Measurements from ENCODE around the gene MAP2K5. TPM values are rescaled to one million over a fixed set of nuclear protein-coding genes. Genes with fewer than 3 reads are reported as not detected.

The MAP2K5 gene
- total and polyA plus RNA-seq, 9 of the 15 experiments (the other 6 are each of a cell fraction or from before 2014, with no cell fraction given), result 0.41 to 16.5 (median 7.5) TPM

DNA sequence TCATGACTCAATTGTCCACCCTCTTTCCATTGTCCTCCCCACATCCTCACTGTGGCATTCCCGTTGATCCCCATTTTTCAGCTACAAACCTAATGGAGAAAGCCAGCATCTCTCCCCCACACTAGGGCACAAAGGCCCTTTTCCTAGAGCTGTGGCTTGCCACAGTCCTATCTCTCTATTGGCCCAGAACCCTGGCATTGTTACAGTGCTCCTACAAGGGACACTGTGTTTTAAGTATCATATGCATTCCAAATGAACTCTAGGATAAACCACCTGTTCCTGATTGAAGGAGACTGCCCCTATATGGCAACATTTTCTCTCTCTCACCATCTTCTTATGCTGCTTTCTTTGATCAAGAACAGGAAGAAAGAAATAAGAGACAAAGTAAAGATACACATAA is 213.4 kb downstream of the MAP2K5 start (continued):
- TF ChIP-seq, protein P1, sequence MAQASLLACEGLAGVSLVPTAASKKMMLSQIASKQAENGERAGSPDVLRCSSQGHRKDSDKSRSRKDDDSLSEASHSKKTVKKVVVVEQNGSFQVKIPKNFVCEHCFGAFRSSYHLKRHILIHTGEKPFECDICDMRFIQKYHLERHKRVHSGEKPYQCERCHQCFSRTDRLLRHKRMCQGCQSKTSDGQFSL (CRISPR knock-in tag; IDR thresholded peaks at IDR 0.05), result no peak
- TF ChIP-seq, protein P1 (tag; IDR thresholded peaks at IDR 0.05), result no peak
- TF ChIP-seq NFE2 (IDR thresholded peaks at IDR 0.05; ENCODE audit: low read depth), result no peak
- no peak for TF ChIP-seq NFE2L1 (tag; IDR thresholded peaks at IDR 0.05; ENCODE audit: borderline replicate concordance, low read depth)
- TF ChIP-seq ZNF146 (CRISPR knock-in tag; IDR thresholded peaks at IDR 0.05; ENCODE audit: unreplicated experiment), result no peak
- TF ChIP-seq, protein P2, sequence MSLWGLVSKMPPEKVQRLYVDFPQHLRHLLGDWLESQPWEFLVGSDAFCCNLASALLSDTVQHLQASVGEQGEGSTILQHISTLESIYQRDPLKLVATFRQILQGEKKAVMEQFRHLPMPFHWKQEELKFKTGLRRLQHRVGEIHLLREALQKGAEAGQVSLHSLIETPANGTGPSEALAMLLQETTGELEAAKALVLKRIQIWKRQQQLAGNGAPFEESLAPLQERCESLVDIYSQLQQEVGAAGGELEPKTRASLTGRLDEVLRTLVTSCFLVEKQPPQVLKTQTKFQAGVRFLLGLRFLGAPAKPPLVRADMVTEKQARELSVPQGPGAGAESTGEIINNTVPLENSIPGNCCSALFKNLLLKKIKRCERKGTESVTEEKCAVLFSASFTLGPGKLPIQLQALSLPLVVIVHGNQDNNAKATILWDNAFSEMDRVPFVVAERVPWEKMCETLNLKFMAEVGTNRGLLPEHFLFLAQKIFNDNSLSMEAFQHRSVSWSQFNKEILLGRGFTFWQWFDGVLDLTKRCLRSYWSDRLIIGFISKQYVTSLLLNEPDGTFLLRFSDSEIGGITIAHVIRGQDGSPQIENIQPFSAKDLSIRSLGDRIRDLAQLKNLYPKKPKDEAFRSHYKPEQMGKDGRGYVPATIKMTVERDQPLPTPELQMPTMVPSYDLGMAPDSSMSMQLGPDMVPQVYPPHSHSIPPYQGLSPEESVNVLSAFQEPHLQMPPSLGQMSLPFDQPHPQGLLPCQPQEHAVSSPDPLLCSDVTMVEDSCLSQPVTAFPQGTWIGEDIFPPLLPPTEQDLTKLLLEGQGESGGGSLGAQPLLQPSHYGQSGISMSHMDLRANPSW (CRISPR knock-in tag; IDR thresholded peaks at IDR 0.05), result no peak

DNA sequence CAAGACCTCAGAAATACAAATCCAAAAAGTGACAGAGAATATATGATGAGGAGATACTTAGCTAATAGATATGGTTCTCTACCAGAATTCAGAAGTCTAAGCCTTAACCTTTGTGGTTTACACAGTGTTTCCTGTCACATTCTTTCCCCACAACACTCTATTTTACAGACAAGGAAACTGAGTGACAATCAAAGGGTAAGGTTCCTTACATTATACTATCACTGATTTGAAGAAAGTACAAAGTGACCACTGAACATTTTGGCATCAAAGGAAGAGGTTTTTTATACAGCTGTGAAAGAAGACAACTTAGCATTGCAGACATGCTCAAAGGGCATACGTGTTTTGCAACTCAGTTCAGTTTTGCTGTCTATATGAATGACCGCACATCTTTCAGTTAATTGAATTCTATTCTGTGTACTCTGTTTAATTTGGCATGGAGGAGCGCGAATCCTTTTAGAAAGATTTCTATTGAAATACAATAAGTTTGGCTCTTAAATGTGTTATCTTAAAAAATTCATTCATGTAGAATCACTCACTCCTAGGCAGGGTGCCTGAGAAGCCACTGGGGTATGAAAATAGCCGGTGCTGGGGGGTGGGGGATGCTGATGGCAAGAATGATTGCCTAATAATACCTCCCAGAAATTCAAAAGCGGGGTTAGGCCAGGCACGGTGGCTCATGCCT is 216.3 kb downstream of the MAP2K5 start:
- no peak overlapping the region for H3K4me3 ChIP-seq
- no peak for ATAC-seq
- H3K79me2 ChIP-seq (ENCODE audit: control insufficient read depth, insufficient read depth, low read length), result no peaks in the 10 kb centered on the region
- no peak for DNase-seq (ENCODE audit: extremely low read depth in 1 of 4, low spot score in 3 of 4)
- no peaks in the 10 kb centered on the region for H4K20me1 ChIP-seq (replicated peaks; ENCODE audit: control insufficient read depth, insufficient read depth, low read length)
- BruUV-seq (replicated peaks), result no TSS peak
- in situ Hi-C loops (cut with MboI) (no loop called here), intact Hi-C loops (cut with micrococcal nuclease) (no loop called here)
- no peaks in the 10 kb centered on the region for H3K27me3 ChIP-seq (ENCODE audit: control insufficient read depth in 2 of 2, insufficient read depth in 2 of 2, low read length in 2 of 2)
- no peaks in the 10 kb centered on the region for H3K36me3 ChIP-seq (ENCODE audit: control insufficient read depth, insufficient read depth, low read length)
- CTCF ChIA-PET (ENCODE audit: low intra/inter-chr PET ratio), result no interaction called here
- no peak overlapping the region for H3K9ac ChIP-seq (ENCODE audit: insufficient read depth in 1 of 2, low read depth in 2 of 2, low read length in 2 of 2)
- no peaks in the 10 kb centered on the region for H3K4me1 ChIP-seq (replicated peaks in 1 of 2; ENCODE audit: control insufficient read depth in 2 of 2, insufficient read depth in 2 of 2, low read length in 2 of 2)
- POLR2A ChIA-PET, result no interaction called here
- no peaks in the 10 kb centered on the region for H3K9me3 ChIP-seq (replicated peaks; ENCODE audit: control insufficient read depth, insufficient read depth, low read depth, low read length)
- 69% methylated on average over 7 of the region's 7 CpGs for WGBS (ENCODE audit: insufficient coverage, low coverage, missing lambda C conversion rate)
- no peaks in the 10 kb centered on the region for H3K9me1 ChIP-seq (ENCODE audit: control insufficient read depth, insufficient read depth, low read length)
- no peak overlapping the region for H3K4me2 ChIP-seq (ENCODE audit: insufficient read depth, low read length)
- no peak overlapping the region for H2AFZ ChIP-seq (ENCODE audit: low read depth, low read length)
- no peak for FAIRE-seq
- H3K27ac ChIP-seq (ENCODE audit: extremely low read depth, low read depth, low read length), result no peak overlapping the region
- TF ChIP-seq ZNF133 (CRISPR knock-in tag; IDR thresholded peaks at IDR 0.05) (no peak), BDP1 (IDR thresholded peaks at IDR 0.05; ENCODE audit: insufficient read depth, insufficient read length) (no peak), SETDB1 (IDR thresholded peaks at IDR 0.05; ENCODE audit: low read length) (no peak), JUND (IDR thresholded peaks at IDR 0.05; ENCODE audit: borderline replicate concordance, low read depth, low read length) (no peak), JUND (tag; IDR thresholded peaks at IDR 0.05; ENCODE audit: borderline replicate concordance, low read depth, low read length) (no peak), KHSRP (IDR thresholded peaks at IDR 0.05) (no peak)
- TF ChIP-seq, protein P3, sequence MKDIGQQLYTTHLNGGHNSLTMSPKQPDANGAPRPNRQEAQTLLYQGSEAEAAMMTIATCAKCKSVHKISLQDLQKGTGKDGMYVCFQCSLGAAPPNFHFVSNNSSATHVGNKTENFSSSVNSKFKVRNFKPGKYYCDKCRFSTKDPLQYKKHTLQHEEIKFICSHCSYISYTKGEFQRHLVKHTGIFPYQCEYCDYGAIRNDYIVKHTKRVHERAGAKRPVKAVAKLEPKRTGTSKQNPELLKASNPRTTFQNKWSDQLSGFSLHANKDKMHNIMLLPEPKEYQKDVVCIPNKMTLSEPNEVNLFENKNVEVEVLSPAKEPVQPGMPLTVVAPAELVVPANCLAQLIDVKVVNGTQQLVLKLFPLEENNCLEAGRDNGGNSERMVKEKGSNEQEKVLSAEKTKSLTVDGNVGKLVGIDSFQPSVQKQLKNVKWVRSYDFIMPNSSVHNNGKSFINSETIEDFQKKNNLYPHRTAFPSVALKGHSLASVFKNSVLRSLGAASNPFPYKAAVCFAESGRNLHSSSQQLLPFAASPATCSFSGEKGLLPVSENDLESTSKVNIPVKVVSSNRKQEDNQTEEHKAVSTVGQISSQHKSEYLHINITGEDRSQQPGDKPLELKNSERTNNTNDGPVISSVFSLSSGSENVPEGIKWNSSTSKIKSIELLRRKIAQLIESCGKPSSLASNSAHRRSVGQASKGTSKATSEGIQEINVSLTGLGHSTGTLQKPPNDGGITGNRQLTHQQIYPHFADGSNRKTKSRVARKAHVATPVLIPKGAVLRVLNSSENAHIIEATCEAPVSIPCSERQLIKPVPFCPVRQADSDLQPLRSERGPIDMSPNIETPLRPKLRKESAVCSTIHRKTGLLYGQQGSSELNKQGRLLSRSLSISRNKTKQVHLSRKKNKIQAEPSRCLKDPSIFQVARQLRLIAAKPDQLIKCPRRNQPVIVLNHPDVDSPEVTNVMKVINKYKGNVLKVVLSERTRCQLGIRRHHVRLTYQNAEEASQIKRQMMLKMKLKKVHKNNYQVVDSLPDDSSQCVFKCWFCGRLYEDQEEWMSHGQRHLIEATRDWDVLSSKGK (CRISPR knock-in tag; IDR thresholded peaks at IDR 0.05), result no peak
